Measurements from ENCODE around the gene CLOCK. TPM values are rescaled to one million over a fixed set of nuclear protein-coding genes. Genes with fewer than 3 reads are reported as not detected.

The CLOCK gene
- total RNA-seq, 1 experiment from 2014 or later: 36.6 TPM

GRCh38 chr4:55378617-55379467 is 167.9 kb downstream of the CLOCK start:
- no peak overlapping the region for H3K27ac ChIP-seq
- H3K27me3 ChIP-seq: no peaks in the 10 kb centered on the region
- DNase-seq: peak; percentile 20 to 29
- H3K4me3 ChIP-seq: no peak overlapping the region
- no peaks in the 10 kb centered on the region for H3K9me3 ChIP-seq (replicated peaks)
- H3K4me1 ChIP-seq: no peaks in the 10 kb centered on the region
- H3K36me3 ChIP-seq: no peaks in the 10 kb centered on the region

Other genes with a start within 250 kb of the CLOCK start
- gene SRD5A3, start 200.7 kb downstream of the CLOCK start, total RNA-seq (2014; rRNA removed; shearing (Covaris generic)): 5.8 and 7.5 TPM in 2 replicates
- 151 and 163 TPM in 2 replicates for gene TMEM165, start 151.0 kb downstream of the CLOCK start, total RNA-seq (2014; rRNA removed; shearing (Covaris generic))
- not detected in 2 replicates for gene PDCL2, start 45.3 kb upstream of the CLOCK start, total RNA-seq (2014; rRNA removed; shearing (Covaris generic))
- gene NMU, start 89.4 kb upstream of the CLOCK start, total RNA-seq (2014; rRNA removed; shearing (Covaris generic)): 8.4 and 8.6 TPM in 2 replicates